Lung (tissue), 12 donors: Measurements from ENCODE around the gene MMP19. TPM values are rescaled to one million over a fixed set of nuclear protein-coding genes. Genes with fewer than 3 reads are reported as not detected.
"Not testable (repeated sequence)": the region's sequence is repeated elsewhere in the genome, so short reads cannot be mapped to it uniquely, and the experiment has no call there.

Experiments used
- ATAC-seq: fragments of 200-7000 bp; cut with Tn5 transposase; one replicate; pipeline ENCODE4 v1.9.1; 2020; ENCODE audit warnings: moderate number of reproducible peaks; ENCODE audit not compliant: insufficient read depth, low FRiP score
- DNase-seq, 3 donors: peaks; one replicate each; pipeline ENCODE4 v3.0.0-alpha.2; 2013 to 2017
- H3K27ac ChIP-seq, 2 donors: one replicate each; pipeline ENCODE4 v1.5.1; 2013; ENCODE audit warnings: mild to moderate bottlenecking in 2 of 2, moderate library complexity in 2 of 2, control low read depth in 1 of 2, inconsistent platforms in 1 of 2, low read depth in 1 of 2, low read length in 1 of 2
- H3K27me3 ChIP-seq, 3 donors: one replicate each; pipeline ENCODE4 v1.5.1; 2013; ENCODE audit warnings: low read length in 2 of 3; ENCODE audit not compliant: control insufficient read depth in 3 of 3, insufficient read depth in 3 of 3
- H3K36me3 ChIP-seq, 4 donors: one replicate each; pipeline ENCODE4 v1.5.1; 2013; ENCODE audit warnings: low read length in 4 of 4, mild to moderate bottlenecking in 1 of 4, moderate library complexity in 1 of 4; ENCODE audit not compliant: control insufficient read depth in 4 of 4, insufficient read depth in 4 of 4
- H3K4me1 ChIP-seq, 5 donors: one replicate each; pipeline ENCODE4 v1.5.1; 2013; ENCODE audit warnings: low read length in 5 of 5, mild to moderate bottlenecking in 2 of 5, moderate library complexity in 1 of 5; ENCODE audit not compliant: control insufficient read depth in 5 of 5, insufficient read depth in 5 of 5
- H3K4me3 ChIP-seq: one replicate; pipeline ENCODE4 v1.5.1; 2013; ENCODE audit warnings: mild to moderate bottlenecking, control low read depth, moderate library complexity
- H3K9ac ChIP-seq, 2 donors: one replicate each; pipeline ENCODE4 v1.5.1; 2013; ENCODE audit warnings: low read length in 2 of 2, control low read depth in 1 of 2; ENCODE audit not compliant: insufficient read depth in 1 of 2
- H3K9me3 ChIP-seq, 4 donors: one replicate each; pipeline ENCODE4 v1.5.1; 2013; ENCODE audit warnings: low read length in 3 of 4, mild to moderate bottlenecking in 1 of 4, moderate library complexity in 1 of 4; ENCODE audit not compliant: control insufficient read depth in 4 of 4, insufficient read depth in 3 of 4
- CTCF ChIP-seq: IDR thresholded peaks from 2 replicates; pipeline ENCODE4 v1.5.1; 2012; ENCODE audit warnings: mild to moderate bottlenecking; ENCODE audit errors: control extremely low read depth, extremely low read depth
- WGBS, 2 donors: extraction: QIAGEN DNeasy Blood & Tissue Kit; methylation state at CpG; one replicate each; pipeline ENCODE4 v1.1.7; 2013; 5-methylcytosine and 5-hydroxymethylcytosine counted together
- polyA plus RNA-seq, 2 donors: library from polyadenylated mRNA; stranded (reverse); fragments of 200-250 nt; gene quantifications; one replicate each; pipeline ENCODE4 v1.2.1, GENCODE V29; 2013
- total RNA-seq, 2 donors: library from RNA; depleted of rRNA in 1 of 2; stranded (reverse); fragments of >200 nt in 1 of 2; gene quantifications; one replicate each; pipeline ENCODE4 v1.2.1, GENCODE V29; 2014 to 2021
- donor health status: control.
- donor health status: control.
- donor health status: Bipolar disorder and iron deficiency.
- donor health status: healthy.
- donor health status: DM: yes; HTN: yes; CAD: no.

MMP19 gene
- total and polyA plus RNA-seq, 4 donors, result 9.3 to 92.1 (median 31.7) TPM

- Histone ChIP-seq H3K9ac (no peak overlapping the region), H3K4me1 (peaks cover 0 to 13% (median 0%) of the 10 kb centered on the region in 5 donors), H3K9me3 (no peaks in the 10 kb centered on the region), H3K36me3 (peaks cover 0 to 10% (median 2%) of the 10 kb centered on the region in 4 donors), H3K27ac (no peak overlapping the region), H3K27me3 (no peaks in the 10 kb centered on the region), H3K4me3 (no peak overlapping the region)
- no peak for TF ChIP-seq CTCF
- DNase-seq, result no peak
- 94 to 96% methylated on average over 3 of the region's 3 CpGs for WGBS, 2 donors
- no peak for ATAC-seq
These were observed 4.4 kb downstream of the MMP19 start for GRCh38 chr12:55838361-55838760.

GRCh38 chr12:55834400-55834799, 8.3 kb downstream of the MMP19 start:
- H3K27me3 ChIP-seq, ATAC-seq, H3K27ac ChIP-seq, H3K9ac ChIP-seq, H3K9me3 ChIP-seq, H3K36me3 ChIP-seq, H3K4me3 ChIP-seq, DNase-seq: not testable (repeated sequence)
- H3K4me1 ChIP-seq, result peaks cover 0 to 16% (median 5%) of the 10 kb centered on the region in 5 donors
- 82 to 94% methylated on average over 6 of the region's 6 CpGs for WGBS, 2 donors

- H3K27ac ChIP-seq, result no peak overlapping the region
- H3K36me3 ChIP-seq, result peaks cover 0 to 8% (median 2%) of the 10 kb centered on the region in 4 donors
- H3K4me3 ChIP-seq, result no peak overlapping the region
- 95% methylated on average over 10 of the region's 10 CpGs for WGBS, 2 donors
- no peak for TF ChIP-seq CTCF
- no peaks in the 10 kb centered on the region for H3K27me3 ChIP-seq
- H3K9me3 ChIP-seq, result no peaks in the 10 kb centered on the region
- peaks cover 0 to 25% (median 9%) of the 10 kb centered on the region in 5 donors for H3K4me1 ChIP-seq
- DNase-seq (no peak), ATAC-seq (no peak)
- no peak overlapping the region for H3K9ac ChIP-seq
These were observed 9.7 kb downstream of the MMP19 start for GRCh38 chr12:55833056-55833455.

GRCh38 chr12:55831447-55831815, 11.3 kb downstream of the MMP19 start:
- peak in 1 of 3 donors; percentile 22 for DNase-seq
- H3K27me3 ChIP-seq, result no peaks in the 10 kb centered on the region
- H3K36me3 ChIP-seq, result peaks cover 0 to 11% (median 4%) of the 10 kb centered on the region in 4 donors
- peaks cover 0 to 31% (median 15%) of the 10 kb centered on the region in 5 donors for H3K4me1 ChIP-seq
- 7 to 23% methylated on average over 1 of the region's 1 CpG for WGBS, 2 donors
- peak overlapping the region; percentile 73 for H3K4me3 ChIP-seq
- H3K9ac ChIP-seq, result peak overlapping the region; percentile 97 to 98
- ATAC-seq, result no peak
- peak overlapping the region; percentile 84 to 92 for H3K27ac ChIP-seq
- no peak for TF ChIP-seq CTCF
- H3K9me3 ChIP-seq, result no peaks in the 10 kb centered on the region
